Cardiac muscle cell (in vitro differentiated cells and primary cell): ENCODE measurements around the gene TMED6. TPM values are rescaled to one million over a fixed set of nuclear protein-coding genes. Genes with fewer than 3 reads are reported as not detected.

Source experiments
- DNase-seq, 2 donors: peaks; one replicate each; pipeline versions ENCODE4 v3.0.0 to v3.0.0-alpha.2; 2010 to 2017; ENCODE audit warnings: low read depth in 1 of 2, low spot score in 1 of 2
- H3K27ac ChIP-seq: fragments of 200-600 bp; sonication (generic); 2 replicates; pipeline ENCODE4 v1.5.1; 2016
- H3K27me3 ChIP-seq: fragments of 200-600 bp; sonication (generic); 2 replicates; pipeline ENCODE4 v1.6.0; 2016; ENCODE audit warnings: control low read depth
- H3K36me3 ChIP-seq: fragments of 200-600 bp; sonication (generic); 2 replicates; pipeline ENCODE4 v1.5.1; 2016; ENCODE audit warnings: control low read depth
- H3K4me1 ChIP-seq: fragments of 200-600 bp; sonication (generic); 2 replicates; pipeline ENCODE4 v1.8.1; 2017; ENCODE audit warnings: low read depth, mild to moderate bottlenecking, mixed run types
- H3K4me3 ChIP-seq: fragments of 200-600 bp; sonication (generic); 2 replicates; pipeline ENCODE4 v1.5.1; 2016; ENCODE audit warnings: mild to moderate bottlenecking
- H3K9me3 ChIP-seq: fragments of 200-600 bp; sonication (generic); 2 replicates; pipeline ENCODE4 v1.5.1; 2017; ENCODE audit warnings: low read depth, mild to moderate bottlenecking, control low read depth
- CTCF ChIP-seq: IDR thresholded peaks from 2 replicates; pipeline ENCODE4 v1.5.1; 2012; ENCODE audit warnings: low read depth, mild to moderate bottlenecking, low read length
- polyA plus RNA-seq: library from polyadenylated mRNA; unstranded; fragments of >200 nt; fragmentation: Nextera tagmentation; extraction: Ambion mirVana; gene quantifications from 2 replicates; pipeline ENCODE4 v1.2.1, GENCODE V29; 2016
- total RNA-seq: library from RNA; depleted of rRNA; stranded (reverse); fragments of >200 nt; gene quantifications from 2 replicates; pipeline ENCODE4 v1.2.3, GENCODE V29; 2016

The TMED6 gene
- total and polyA plus RNA-seq, 2 experiments from 2014 or later = 0.69 to 0.95 TPM

- no peaks in the 10 kb centered on the region for H3K4me1 ChIP-seq
- TF ChIP-seq CTCF = no peak
Observed at GRCh38 chr16:69330286-69331109, 21.1 kb downstream of the TMED6 start, which contains the start of gene PDF. Gene PDF, minus strand, starts transcription at chr16:69330588. Its CDS starts 18 bp downstream, at chr16:69330570.

GRCh38 chr16:69329369-69330285 lies 22.0 kb downstream of the TMED6 start:
- H3K9me3 ChIP-seq = no peaks in the 10 kb centered on the region
- TF ChIP-seq CTCF = no peak
- peak overlapping the region; percentile 93 for H3K27ac ChIP-seq
- no peaks in the 10 kb centered on the region for H3K27me3 ChIP-seq
- peaks cover 37% of the 10 kb centered on the region for H3K36me3 ChIP-seq
- H3K4me1 ChIP-seq = no peaks in the 10 kb centered on the region
- no peak for DNase-seq
- peak overlapping the region; percentile 91 for H3K4me3 ChIP-seq

More at GRCh38 chr16:69330286-69331109, 21.1 kb downstream of the TMED6 start, which contains the start of gene PDF:
- peak within 1 kb of the TSS; percentile 93 for H3K27ac ChIP-seq
- peak within 1 kb of the TSS; percentile 91 for H3K4me3 ChIP-seq
- peak; percentile 96 to 97 for DNase-seq
- H3K9me3 ChIP-seq = no peaks in the 10 kb centered on the region
- peaks cover 37% of the 10 kb centered on the region for H3K36me3 ChIP-seq
- H3K27me3 ChIP-seq = no peaks in the 10 kb centered on the region

GRCh38 chr16:69328854-69329316 lies 22.7 kb downstream of the TMED6 start:
- H3K9me3 ChIP-seq = no peaks in the 10 kb centered on the region
- H3K36me3 ChIP-seq = peaks cover 30% of the 10 kb centered on the region
- TF ChIP-seq CTCF = no peak
- no peak overlapping the region for H3K27ac ChIP-seq
- no peak overlapping the region for H3K4me3 ChIP-seq
- H3K27me3 ChIP-seq = no peaks in the 10 kb centered on the region
- no peak for DNase-seq
- H3K4me1 ChIP-seq = no peaks in the 10 kb centered on the region

- no peak overlapping the region for H3K4me3 ChIP-seq
Observed at GRCh38 chr16:69327585-69328310, 23.8 kb downstream of the TMED6 start.

More at GRCh38 chr16:69327585-69328310, 23.8 kb downstream of the TMED6 start:
- no peak for TF ChIP-seq CTCF
- peaks cover 29% of the 10 kb centered on the region for H3K36me3 ChIP-seq
- no peak for DNase-seq
- no peaks in the 10 kb centered on the region for H3K9me3 ChIP-seq
- no peak overlapping the region for H3K27ac ChIP-seq
- no peaks in the 10 kb centered on the region for H3K27me3 ChIP-seq
- H3K4me1 ChIP-seq = no peaks in the 10 kb centered on the region
